Transverse colon (tissue), 4 donors: ENCODE data around the gene UMOD. TPM values are rescaled to one million over a fixed set of nuclear protein-coding genes. Genes with fewer than 3 reads are reported as not detected.
A peak's percentile ranks its signal among the peaks of the same experiment; 100 is the strongest.

Experiments used
- DNase-seq: peaks from one replicate; pipeline ENCODE4 v3.0.0-alpha.2; 2019
- H3K27ac ChIP-seq, 4 donors: fragments of 200-600 bp; sonication (generic); 2 replicates each; pipeline ENCODE4 v1.5.1; 2016 to 2018; ENCODE audit warnings: inconsistent platforms in 4 of 4
- H3K27me3 ChIP-seq: fragments of 200-600 bp; sonication (generic); 2 replicates; pipeline ENCODE4 v1.5.1; 2017; ENCODE audit warnings: inconsistent platforms
- H3K36me3 ChIP-seq, 4 donors: fragments of 200-600 bp; sonication (generic); 2 replicates each; pipeline ENCODE4 v1.5.1; 2017 to 2019; ENCODE audit warnings: inconsistent platforms in 4 of 4
- H3K4me1 ChIP-seq, 4 donors: fragments of 200-600 bp; sonication (generic); 2 replicates each; pipeline ENCODE4 v1.5.1; 2017 to 2020; ENCODE audit warnings: inconsistent platforms in 4 of 4
- H3K4me3 ChIP-seq, 4 donors: fragments of 200-600 bp; sonication (generic); 1 replicate in 1 of 4; 2 replicates in 3 of 4; pipeline versions ENCODE4 v1.5.1 to v1.6.1; 2017 to 2019; ENCODE audit warnings: inconsistent platforms in 4 of 4
- H3K9me3 ChIP-seq, 2 donors: fragments of 200-600 bp; sonication (generic); 2 replicates each; pipeline ENCODE4 v1.5.1; 2017 to 2019; ENCODE audit warnings: inconsistent platforms in 2 of 2
- CTCF ChIP-seq, 5 experiments: fragments of 200-600 bp in 3 of 5; fragments of 450-650 bp in 2 of 5; sonication (generic) in 3 of 5; IDR thresholded peaks; 1 replicate in 2 of 5; 2 replicates in 3 of 5; pipeline ENCODE4 v1.5.1; 2016 to 2017; ENCODE audit warnings: antibody characterized with exemption in 5 of 5, inconsistent platforms in 3 of 5, mild to moderate bottlenecking in 2 of 5, moderate library complexity in 1 of 5
- EP300 ChIP-seq: sonication (generic); formaldehyde crosslinking; IDR thresholded peaks from one replicate; pipeline ENCODE4 v1.6.1; 2017; ENCODE audit warnings: antibody characterized with exemption, low read depth
- POLR2A ChIP-seq: fragments of 450-650 bp; IDR thresholded peaks from one replicate; pipeline ENCODE4 v1.6.1; 2016; ENCODE audit warnings: antibody characterized with exemption, mild to moderate bottlenecking, moderate library complexity
- POLR2AphosphoS5 ChIP-seq, 3 donors: sonication (generic); formaldehyde crosslinking; IDR thresholded peaks; one replicate each; pipeline ENCODE4 v1.6.1; 2016; ENCODE audit warnings: antibody characterized with exemption in 3 of 3
- WGBS, 2 donors: methylation state at CpG; one replicate each; pipeline ENCODE4 v1.1.5; 2018; ENCODE audit warnings: low coverage in 1 of 2; 5-methylcytosine and 5-hydroxymethylcytosine counted together
- in situ Hi-C, 4 donors: fragments of 200-750 bp; cut with MboI; loops; one replicate each; pipeline versions ENCODE4 v1.15.0 to v1.15.1; 2017; ENCODE audit warnings: low sequenced_read_pairs in 3 of 4, low pct_ligation_motif_present in 1 of 4, low pct_unique_long_range_greater_than_20kb in 1 of 4
- intact Hi-C: fragments of 100-400 bp; cut with DNase I; formaldehyde crosslinking; loops from one replicate; pipeline ENCODE4 v1.15.1; 2023; ENCODE audit warnings: low total_unique reads
- total RNA-seq, 4 donors: library from RNA; depleted of rRNA; stranded (reverse); fragments of >200 nt; gene quantifications; one replicate each; pipeline ENCODE4 v1.1.0, GENCODE V29; 2016

The UMOD gene
- total RNA-seq, 4 donors from 2014 or later: not detected

GRCh38 chr16:20393801-20394577 is 41.5 kb upstream of the UMOD start:
- WGBS, 2 donors: 0 to 36% methylated on average over 1 to 2 of the region's 2 CpGs
- TF ChIP-seq EP300: no peak
- TF ChIP-seq POLR2AphosphoS5 (IDR thresholded peaks at IDR 0.05): no peak
- TF ChIP-seq POLR2A: no peak
- no peak for TF ChIP-seq CTCF (IDR thresholded peaks at IDR 0.05)
- intact Hi-C loops: no loop called here
- no peaks in the 10 kb centered on the region for H3K27me3 ChIP-seq
- DNase-seq: peak; percentile 24
- H3K27ac ChIP-seq: peak overlapping the region in 2 of 4 donors; percentile 21 to 37
- H3K4me3 ChIP-seq: no peak overlapping the region
- H3K36me3 ChIP-seq: no peaks in the 10 kb centered on the region
- in situ Hi-C loops: loop anchor here in 2 of 4 donors (25.0 kb wide), 2 partner anchors 482 to 832 kb away; partner anchors contain the start of gene VPS35L (in 1 of the 2)
- H3K9me3 ChIP-seq: no peaks in the 10 kb centered on the region
- H3K4me1 ChIP-seq: peaks cover 0 to 14% (median 0%) of the 10 kb centered on the region in 4 donors

GRCh38 chr16:20391045-20391444 is 38.5 kb upstream of the UMOD start:
- Histone ChIP-seq H3K27me3 (peaks cover 6% of the 10 kb centered on the region), H3K4me1 (peaks cover 0 to 14% (median 0%) of the 10 kb centered on the region in 4 donors), H3K4me3 (no peak overlapping the region), H3K9me3 (no peaks in the 10 kb centered on the region), H3K27ac (no peak overlapping the region), H3K36me3 (no peaks in the 10 kb centered on the region)
- DNase-seq: no peak
- intact Hi-C loops (no loop called here), in situ Hi-C loops (loop anchor here in 2 of 4 donors (25.0 kb wide), 2 partner anchors 479 to 829 kb away; partner anchors contain the start of gene VPS35L (in 1 of the 2))
- no peak for TF ChIP-seq EP300
- TF ChIP-seq POLR2AphosphoS5 (IDR thresholded peaks at IDR 0.05): no peak
- no peak for TF ChIP-seq CTCF (IDR thresholded peaks at IDR 0.05)
- TF ChIP-seq POLR2A: no peak
- 85 to 98% methylated on average over 5 of the region's 5 CpGs for WGBS, 2 donors

- no peak for DNase-seq
- H3K36me3 ChIP-seq: no peaks in the 10 kb centered on the region
- H3K27me3 ChIP-seq: peaks cover 8% of the 10 kb centered on the region
- TF ChIP-seq POLR2A (no peak), EP300 (no peak), CTCF (IDR thresholded peaks at IDR 0.05) (no peak), POLR2AphosphoS5 (IDR thresholded peaks at IDR 0.05) (no peak)
- in situ Hi-C loops (loop anchor here in 3 of 4 donors (10.0 to 25.0 kb wide), 4 partner anchors 477 to 827 kb away; partner anchors contain the start of gene VPS35L (in 1 of the 3)), intact Hi-C loops (no loop called here)
- 29 to 47% methylated on average over 1 of the region's 1 CpG for WGBS, 2 donors
- H3K9me3 ChIP-seq: no peaks in the 10 kb centered on the region
- peaks cover 0 to 4% (median 0%) of the 10 kb centered on the region in 4 donors for H3K4me1 ChIP-seq
- no peak overlapping the region for H3K4me3 ChIP-seq
- H3K27ac ChIP-seq: no peak overlapping the region
Measured at GRCh38 chr16:20388854-20389253, 36.3 kb upstream of the UMOD start.

- H3K4me1 ChIP-seq: no peaks in the 10 kb centered on the region
- H3K4me3 ChIP-seq: no peak overlapping the region
- H3K27ac ChIP-seq: no peak overlapping the region
- no peaks in the 10 kb centered on the region for H3K9me3 ChIP-seq
- intact Hi-C loops: no loop called here
- TF ChIP-seq EP300 (no peak), POLR2AphosphoS5 (IDR thresholded peaks at IDR 0.05) (no peak), POLR2A (no peak), CTCF (IDR thresholded peaks at IDR 0.05) (no peak)
- WGBS, 2 donors: 88 to 91% methylated on average over 3 of the region's 3 CpGs
- peaks cover 8% of the 10 kb centered on the region for H3K27me3 ChIP-seq
- H3K36me3 ChIP-seq: no peaks in the 10 kb centered on the region
- in situ Hi-C loops: loop anchor here in 3 of 4 donors (10.0 to 25.0 kb wide), 4 partner anchors 476 to 826 kb away; partner anchors contain the start of gene VPS35L (in 1 of the 3)
- no peak for DNase-seq
Measured at GRCh38 chr16:20387978-20388377, 35.5 kb upstream of the UMOD start.
